HepG2 (cell line): ENCODE measurements around the gene TOB1. TPM values are rescaled to one million over a fixed set of nuclear protein-coding genes. Genes with fewer than 3 reads are reported as not detected.

Source experiments
- E2F1 ChIP-seq: sonication (generic); formaldehyde crosslinking; IDR thresholded peaks from 2 replicates; pipeline ENCODE4 v1.5.0; 2020; ENCODE audit warnings: missing genetic modification reagents
- ETV5 ChIP-seq: IDR thresholded peaks from 2 replicates; pipeline ENCODE4 v1.6.1; 2018; ENCODE audit warnings: missing biosample characterization, missing genetic modification reagents, inconsistent platforms, borderline replicate concordance
- KDM6A ChIP-seq: IDR thresholded peaks from 2 replicates; pipeline ENCODE4 v1.6.1; 2016; ENCODE audit warnings: low read depth
- LCORL ChIP-seq, 2 experiments: fragments of 450-650 bp in 1 of 2; sonication (generic) in 1 of 2; formaldehyde crosslinking in 1 of 2; IDR thresholded peaks; 2 replicates each; pipeline versions ENCODE4 v1.5.0 to v1.6.1; 2017 to 2020; ENCODE audit warnings: antibody characterized with exemption in 1 of 2, missing genetic modification reagents in 1 of 2
- MBD4 ChIP-seq: IDR thresholded peaks from 2 replicates; pipeline ENCODE4 v1.6.1; 2012; ENCODE audit warnings: low read length, inconsistent platforms, borderline replicate concordance
- MED8 ChIP-seq: sonication (generic); formaldehyde crosslinking; IDR thresholded peaks from 2 replicates; pipeline ENCODE4 v1.8.1; 2023; ENCODE audit warnings: mild to moderate bottlenecking, missing genetic modification reagents; ENCODE audit not compliant: insufficient replicate concordance
- MEF2D ChIP-seq: sonication (generic); formaldehyde crosslinking; IDR thresholded peaks from 2 replicates; pipeline ENCODE4 v1.5.1; 2020; ENCODE audit warnings: mild to moderate bottlenecking, missing genetic modification reagents
- MZF1 ChIP-seq: sonication (generic); formaldehyde crosslinking; IDR thresholded peaks from 2 replicates; pipeline ENCODE4 v1.8.1; 2023; ENCODE audit warnings: mild to moderate bottlenecking, missing genetic modification reagents, borderline replicate concordance
- NFYB ChIP-seq: sonication (generic); formaldehyde crosslinking; IDR thresholded peaks from 2 replicates; pipeline ENCODE4 v1.4.0; 2020; ENCODE audit warnings: missing genetic modification reagents
- SOX5 ChIP-seq: IDR thresholded peaks from 2 replicates; pipeline ENCODE4 v1.6.1; 2016; ENCODE audit warnings: borderline replicate concordance
- TFDP2 ChIP-seq: sonication (generic); formaldehyde crosslinking; IDR thresholded peaks from 2 replicates; pipeline ENCODE4 v1.4.0; 2020; ENCODE audit warnings: missing genetic modification reagents
- UBTF ChIP-seq: sonication (generic); formaldehyde crosslinking; IDR thresholded peaks from 2 replicates; pipeline ENCODE4 v1.4.0; 2020; ENCODE audit warnings: mild to moderate bottlenecking, missing genetic modification reagents
- ZNF280D ChIP-seq: sonication (generic); formaldehyde crosslinking; IDR thresholded peaks from 2 replicates; pipeline ENCODE4 v1.5.1; 2020; ENCODE audit warnings: mild to moderate bottlenecking, missing genetic modification reagents
- ZNF292 ChIP-seq: sonication (generic); formaldehyde crosslinking; IDR thresholded peaks from 2 replicates; pipeline ENCODE4 v1.8.1; 2022; ENCODE audit warnings: mild to moderate bottlenecking, low read depth, missing genetic modification reagents, borderline replicate concordance
- ZNF329 ChIP-seq: sonication (generic); formaldehyde crosslinking; IDR thresholded peaks from 2 replicates; pipeline ENCODE4 v1.9.0; 2021; ENCODE audit warnings: low read depth, mild to moderate bottlenecking, missing genetic modification reagents
- ZNF512 ChIP-seq: sonication (generic); formaldehyde crosslinking; IDR thresholded peaks from 2 replicates; pipeline ENCODE4 v1.4.0; 2020; ENCODE audit warnings: mild to moderate bottlenecking, missing genetic modification reagents
- ZNF570 ChIP-seq: sonication (generic); formaldehyde crosslinking; IDR thresholded peaks from 2 replicates; pipeline ENCODE4 v1.4.0; 2020; ENCODE audit warnings: mild to moderate bottlenecking, missing genetic modification reagents, borderline replicate concordance
- polyA plus RNA-seq, 8 experiments: library from polyadenylated mRNA; depleted of rRNA in 3 of 8; stranded (reverse) in 7 of 8; unstranded in 1 of 8; fragments of >200 nt; fragmentation: Illumina TruSeq in 4 of 8; extraction: Trizol in 4 of 8; gene quantifications; 2 replicates each; pipeline versions ENCODE4 v1.2.1 to v1.2.3, GENCODE V29; 2011 to 2016; ENCODE audit warnings: low read depth in 4 of 8, missing spikeins in 1 of 8, mixed read lengths in 1 of 8; ENCODE audit not compliant: insufficient read depth in 1 of 8
- total RNA-seq, 5 experiments: library from RNA; depleted of rRNA; stranded (reverse); fragments of >200 nt; fragmentation: Illumina TruSeq; extraction: Trizol; gene quantifications; 2 replicates each; pipeline ENCODE4 v1.2.3, GENCODE V29; 2016; ENCODE audit warnings: low read depth in 1 of 5

The TOB1 gene
- total and polyA plus RNA-seq, 2 of the 13 experiments (the other 11 are each of a cell fraction or from before 2014, with no cell fraction given), result 21.9 to 57.7 TPM

- TF ChIP-seq ETV5 (CRISPR knock-in tag), result peak; percentile 74
- TF ChIP-seq MZF1 (CRISPR knock-in tag), result no peak
- 0 out of 2 replicates have a peak, but pooled peaks have one; percentile 14 for TF ChIP-seq MEF2D (CRISPR knock-in tag)
- TF ChIP-seq ZNF329 (CRISPR knock-in tag), result peak; percentile 16; the same call in 1 of the 2 replicates
- no peak for TF ChIP-seq ZNF280D (CRISPR knock-in tag)
- no peak for TF ChIP-seq E2F1 (CRISPR knock-in tag)
- peak; percentile 7 for TF ChIP-seq MED8
- peak; percentile 83 for TF ChIP-seq SOX5
- TF ChIP-seq KDM6A (CRISPR knock-in tag), result peak; percentile 65
- no peak for TF ChIP-seq MBD4
- peak; percentile 9; the same call in 1 of the 2 replicates for TF ChIP-seq UBTF (CRISPR knock-in tag)
- no peak; the same call in 1 of the 2 replicates for TF ChIP-seq ZNF292 (CRISPR knock-in tag)
- TF ChIP-seq LCORL (IDR thresholded peaks at IDR 0.05), result no peak
- peak; percentile 39; the same call in 1 of the 2 replicates for TF ChIP-seq LCORL (CRISPR knock-in tag; IDR thresholded peaks at IDR 0.05)
- TF ChIP-seq NFYB (CRISPR knock-in tag), result peak; percentile 73
- TF ChIP-seq ZNF570 (CRISPR knock-in tag), result no peak
- TF ChIP-seq ZNF512 (CRISPR knock-in tag), result no peak
- peak; percentile 26; the same call in 1 of the 2 replicates for TF ChIP-seq TFDP2 (CRISPR knock-in tag)
These were observed 39.3 kb upstream of the TOB1 start (continued) for GRCh38 chr17:50905460-50905803.
